Stimulated activated CD4-positive, alpha-beta T cell treated with anti-CD3 and anti-CD28 coated beads, Interleukin-12 subunit alpha, Interleukin-12 subunit beta, amount 100 ng/mL, for 4 hours (primary cell): ENCODE data around the gene ENPP1.

Source experiments
- DNase-seq: peaks from one replicate; pipeline ENCODE4 v3.0.0-alpha.2; 2020

Gene ENPP1

GRCh38 chr6:131787766-131788712 lies 19.8 kb upstream of the ENPP1 start:
- DNase-seq, result no peak

GRCh38 chr6:131789219-131789618 lies 18.6 kb upstream of the ENPP1 start:
- no peak for DNase-seq

GRCh38 chr6:131791476-131791875 lies 16.3 kb upstream of the ENPP1 start:
- DNase-seq, result no peak

- no peak for DNase-seq
Observed at GRCh38 chr6:131792091-131792496, 15.7 kb upstream of the ENPP1 start.

GRCh38 chr6:131795366-131795765 lies 12.5 kb upstream of the ENPP1 start:
- no peak for DNase-seq

- no peak for DNase-seq
Observed at GRCh38 chr6:131802347-131802746, 5.5 kb upstream of the ENPP1 start.

- no peak for DNase-seq
Observed at GRCh38 chr6:131803007-131803769, 4.6 kb upstream of the ENPP1 start.

- no peak for DNase-seq
Observed at GRCh38 chr6:131804131-131804530, 3.7 kb upstream of the ENPP1 start.

- DNase-seq, result no peak
Observed at GRCh38 chr6:131807321-131807643, 538 bp upstream of the ENPP1 start.

GRCh38 chr6:131808460-131809269 lies 845 bp downstream of the ENPP1 start:
- no peak for DNase-seq

- no peak for DNase-seq
Observed at GRCh38 chr6:131811500-131811899, 3.7 kb downstream of the ENPP1 start.

GRCh38 chr6:131813991-131814390 lies 6.2 kb downstream of the ENPP1 start:
- no peak for DNase-seq

GRCh38 chr6:131816869-131817268 lies 9.0 kb downstream of the ENPP1 start:
- no peak for DNase-seq

- no peak for DNase-seq
Observed at GRCh38 chr6:131819572-131820124, 11.8 kb downstream of the ENPP1 start.

GRCh38 chr6:131821010-131821807 lies 13.4 kb downstream of the ENPP1 start:
- DNase-seq, result no peak

GRCh38 chr6:131822119-131822518 lies 14.3 kb downstream of the ENPP1 start:
- no peak for DNase-seq

- DNase-seq, result no peak
Observed at GRCh38 chr6:131823276-131823902, 15.6 kb downstream of the ENPP1 start.

- DNase-seq, result no peak
Observed at GRCh38 chr6:131825946-131826345, 18.1 kb downstream of the ENPP1 start.

- no peak for DNase-seq
Observed at GRCh38 chr6:131828080-131828479, 20.3 kb downstream of the ENPP1 start.

GRCh38 chr6:131828951-131829350 lies 21.1 kb downstream of the ENPP1 start:
- DNase-seq, result no peak

GRCh38 chr6:131831392-131831791 lies 23.6 kb downstream of the ENPP1 start:
- DNase-seq, result no peak

GRCh38 chr6:131831886-131832285 lies 24.1 kb downstream of the ENPP1 start:
- no peak for DNase-seq
